K562 (cell line): ENCODE measurements around the gene ACTL10. TPM values are rescaled to one million over a fixed set of nuclear protein-coding genes. Genes with fewer than 3 reads are reported as not detected.

Source experiments
- CBX1 ChIP-seq: sonication (generic); IDR thresholded peaks from 2 replicates; pipeline ENCODE4 v1.6.1; 2016; ENCODE audit warnings: antibody characterized with exemption, low read depth, mild to moderate bottlenecking
- CHAMP1 ChIP-seq: fragments of 450-650 bp; IDR thresholded peaks from 2 replicates; pipeline ENCODE4 v1.6.1; 2016; ENCODE audit warnings: mild to moderate bottlenecking
- DDX20 ChIP-seq: fragments of 450-650 bp; IDR thresholded peaks from 2 replicates; pipeline ENCODE4 v1.6.1; 2016; ENCODE audit warnings: missing genetic modification characterization, low read depth, mild to moderate bottlenecking, missing compliant biosample characterization, moderate library complexity
- FOXJ3 ChIP-seq: sonication (generic); formaldehyde crosslinking; IDR thresholded peaks from 2 replicates; pipeline ENCODE4 v1.4.0; 2020; ENCODE audit warnings: mild to moderate bottlenecking, missing genetic modification reagents
- MAFG ChIP-seq: fragments of 450-650 bp; conservative IDR thresholded peaks from 2 replicates; pipeline ENCODE4 v1.6.1; 2016; ENCODE audit warnings: missing genetic modification characterization, missing compliant biosample characterization
- RAD21 ChIP-seq, 2 experiments: fragments of 250-450 bp in 1 of 2; fragments of 450-650 bp in 1 of 2; sonication (Bioruptor Pico) in 1 of 2; formaldehyde crosslinking in 1 of 2; IDR thresholded peaks in 1 of 2; conservative IDR thresholded peaks in 1 of 2; 2 replicates each; pipeline versions ENCODE4 v1.4.0 to v1.8.0; 2020 to 2022; ENCODE audit warnings: mild to moderate bottlenecking in 2 of 2, moderate library complexity in 1 of 2
- SIX5 ChIP-seq, 2 experiments: IDR thresholded peaks; 2 replicates each; pipeline ENCODE4 v1.6.1; 2011; ENCODE audit warnings: low read length in 2 of 2, borderline replicate concordance in 1 of 2, low read depth in 1 of 2, mild to moderate bottlenecking in 1 of 2, moderate library complexity in 1 of 2; ENCODE audit not compliant: insufficient read depth in 1 of 2
- SLC30A9 ChIP-seq: fragments of 250-450 bp; sonication (Bioruptor Pico); IDR thresholded peaks from 2 replicates; pipeline ENCODE4 v1.8.0; 2022; ENCODE audit warnings: mild to moderate bottlenecking, moderate library complexity
- SNIP1 ChIP-seq: fragments of 450-650 bp; IDR thresholded peaks from 2 replicates; pipeline ENCODE4 v1.7.1; 2017; ENCODE audit warnings: low read depth, mild to moderate bottlenecking
- SUPT5H ChIP-seq: fragments of 450-650 bp; IDR thresholded peaks from 2 replicates; pipeline ENCODE4 v1.6.1; 2016
- TRIM25 ChIP-seq: fragments of 450-650 bp; IDR thresholded peaks from 2 replicates; pipeline ENCODE4 v1.7.0; 2016; ENCODE audit warnings: borderline replicate concordance
- ZBTB33 ChIP-seq: sonication (generic); formaldehyde crosslinking; IDR thresholded peaks from 2 replicates; pipeline ENCODE4 v1.8.1; 2023; ENCODE audit warnings: mild to moderate bottlenecking, missing genetic modification reagents
- ZBTB7A ChIP-seq: IDR thresholded peaks from 2 replicates; pipeline ENCODE4 v1.6.1; 2011; ENCODE audit warnings: low read depth, mild to moderate bottlenecking, low read length, moderate library complexity, borderline replicate concordance; ENCODE audit not compliant: control insufficient read depth
- ZNF174 ChIP-seq: fragments of 250-450 bp; sonication (Bioruptor Pico); IDR thresholded peaks from 2 replicates; pipeline ENCODE4 v1.4.0; 2020; ENCODE audit warnings: mild to moderate bottlenecking
- ZNF511 ChIP-seq: sonication (generic); formaldehyde crosslinking; IDR thresholded peaks from 2 replicates; pipeline ENCODE4 v1.8.0; 2022; ENCODE audit warnings: mild to moderate bottlenecking, missing genetic modification reagents
- polyA plus RNA-seq, 8 experiments: library from polyadenylated mRNA; depleted of rRNA in 4 of 8; stranded (reverse) in 5 of 8; unstranded in 3 of 8; fragments of >200 nt; fragmentation: Nextera tagmentation in 2 of 8; fragmentation: Illumina TruSeq in 1 of 8; extraction: Ambion mirVana in 2 of 8; extraction: Trizol in 1 of 8; gene quantifications; 2 replicates each; pipeline versions ENCODE4 v1.2.1 to v1.2.3, GENCODE V29; 2011 to 2014; ENCODE audit warnings: inconsistent platforms in 1 of 8, missing spikeins in 1 of 8
- total RNA-seq, 7 experiments: library from RNA; depleted of rRNA in 6 of 7; stranded (reverse); fragments of >200 nt in 6 of 7; fragmentation: Illumina TruSeq in 2 of 7; extraction: Trizol in 2 of 7; gene quantifications; 2 replicates each; pipeline versions ENCODE4 v1.2.1 to v1.2.3, GENCODE V29; 2011 to 2021; ENCODE audit warnings: low replicate concordance in 1 of 7
- TF ChIP-seq, protein P1 (sequence below): sonication (generic); formaldehyde crosslinking; IDR thresholded peaks from 2 replicates; pipeline ENCODE4 v1.8.0; 2023; ENCODE audit warnings: mild to moderate bottlenecking, missing genetic modification reagents

Gene ACTL10
- total and polyA plus RNA-seq, 9 of the 15 experiments (the other 6 are each of a cell fraction or from before 2014, with no cell fraction given): 0.07 to 0.14 TPM; not detected in 7

- TF ChIP-seq, protein P1, sequence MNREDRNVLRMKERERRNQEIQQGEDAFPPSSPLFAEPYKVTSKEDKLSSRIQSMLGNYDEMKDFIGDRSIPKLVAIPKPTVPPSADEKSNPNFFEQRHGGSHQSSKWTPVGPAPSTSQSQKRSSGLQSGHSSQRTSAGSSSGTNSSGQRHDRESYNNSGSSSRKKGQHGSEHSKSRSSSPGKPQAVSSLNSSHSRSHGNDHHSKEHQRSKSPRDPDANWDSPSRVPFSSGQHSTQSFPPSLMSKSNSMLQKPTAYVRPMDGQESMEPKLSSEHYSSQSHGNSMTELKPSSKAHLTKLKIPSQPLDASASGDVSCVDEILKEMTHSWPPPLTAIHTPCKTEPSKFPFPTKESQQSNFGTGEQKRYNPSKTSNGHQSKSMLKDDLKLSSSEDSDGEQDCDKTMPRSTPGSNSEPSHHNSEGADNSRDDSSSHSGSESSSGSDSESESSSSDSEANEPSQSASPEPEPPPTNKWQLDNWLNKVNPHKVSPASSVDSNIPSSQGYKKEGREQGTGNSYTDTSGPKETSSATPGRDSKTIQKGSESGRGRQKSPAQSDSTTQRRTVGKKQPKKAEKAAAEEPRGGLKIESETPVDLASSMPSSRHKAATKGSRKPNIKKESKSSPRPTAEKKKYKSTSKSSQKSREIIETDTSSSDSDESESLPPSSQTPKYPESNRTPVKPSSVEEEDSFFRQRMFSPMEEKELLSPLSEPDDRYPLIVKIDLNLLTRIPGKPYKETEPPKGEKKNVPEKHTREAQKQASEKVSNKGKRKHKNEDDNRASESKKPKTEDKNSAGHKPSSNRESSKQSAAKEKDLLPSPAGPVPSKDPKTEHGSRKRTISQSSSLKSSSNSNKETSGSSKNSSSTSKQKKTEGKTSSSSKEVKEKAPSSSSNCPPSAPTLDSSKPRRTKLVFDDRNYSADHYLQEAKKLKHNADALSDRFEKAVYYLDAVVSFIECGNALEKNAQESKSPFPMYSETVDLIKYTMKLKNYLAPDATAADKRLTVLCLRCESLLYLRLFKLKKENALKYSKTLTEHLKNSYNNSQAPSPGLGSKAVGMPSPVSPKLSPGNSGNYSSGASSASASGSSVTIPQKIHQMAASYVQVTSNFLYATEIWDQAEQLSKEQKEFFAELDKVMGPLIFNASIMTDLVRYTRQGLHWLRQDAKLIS (CRISPR knock-in tag): no peak
- TF ChIP-seq SIX5 (IDR thresholded peaks at IDR 0.05; ENCODE audit: borderline replicate concordance in 1 of 2, insufficient read depth in 1 of 2, low read depth in 1 of 2, low read length in 2 of 2): no peak
- TF ChIP-seq CHAMP1: no peak
- TF ChIP-seq MAFG: no peak
- TF ChIP-seq TRIM25: no peak
- TF ChIP-seq RAD21 (CRISPR knock-in tag; conservative IDR thresholded peaks at IDR 0.05 in 1 of 2, IDR thresholded peaks at IDR 0.05 in 1 of 2): peak in 1 of 2 experiments; percentile 51; a peak in 2 of 4 replicates
- TF ChIP-seq SNIP1: no peak
- no peak for TF ChIP-seq SUPT5H
- no peak for TF ChIP-seq ZBTB7A
- TF ChIP-seq CBX1: no peak
- no peak for TF ChIP-seq ZNF511 (CRISPR knock-in tag)
- peak; percentile 100 for TF ChIP-seq ZBTB33 (CRISPR knock-in tag)
- no peak for TF ChIP-seq ZNF174 (CRISPR knock-in tag)
- TF ChIP-seq SLC30A9 (CRISPR knock-in tag): no peak
- TF ChIP-seq DDX20 (tag): no peak
- no peak for TF ChIP-seq FOXJ3
Observed at GRCh38 chr20:33667676-33668465, 1.1 kb downstream of the ACTL10 start (continued).
